HG03025 (cell line): ENCODE data around the gene CPN1.
"Not testable (repeated sequence)": the region's sequence is repeated elsewhere in the genome, so short reads cannot be mapped to it uniquely, and the experiment has no call there.

Source experiments
- ATAC-seq: cut with Tn5 transposase; IDR thresholded peaks from one replicate; pipeline ENCODE4 v1.9.1; 2021; ENCODE audit warnings: mild to moderate bottlenecking, moderate library complexity; ENCODE audit not compliant: unreplicated experiment, low FRiP score

Gene CPN1

GRCh38 chr10:100027416-100027815 is 54.3 kb downstream of the CPN1 start:
- no peak for ATAC-seq

- no peak for ATAC-seq
Measured at GRCh38 chr10:100025576-100025975, 56.1 kb downstream of the CPN1 start.

- ATAC-seq: no peak
Measured at GRCh38 chr10:100024748-100025147, 56.9 kb downstream of the CPN1 start.

GRCh38 chr10:100022403-100022802 is 59.3 kb downstream of the CPN1 start:
- no peak for ATAC-seq

GRCh38 chr10:100021322-100021721 is 60.3 kb downstream of the CPN1 start:
- ATAC-seq: no peak

GRCh38 chr10:100020886-100021253 is 60.8 kb downstream of the CPN1 start:
- no peak for ATAC-seq

- ATAC-seq: no peak
Measured at GRCh38 chr10:100020142-100020885, 61.4 kb downstream of the CPN1 start.

GRCh38 chr10:100019787-100020141 is 61.9 kb downstream of the CPN1 start:
- ATAC-seq: no peak

- peak; percentile 72 for ATAC-seq
Measured at GRCh38 chr10:100014071-100014762, 67.5 kb downstream of the CPN1 start.

GRCh38 chr10:100013621-100014020 is 68.0 kb downstream of the CPN1 start:
- ATAC-seq: no peak

GRCh38 chr10:100011906-100012305 is 69.8 kb downstream of the CPN1 start:
- ATAC-seq: not testable (repeated sequence)

GRCh38 chr10:100009793-100010676 is 71.6 kb downstream of the CPN1 start, which contains the start of gene DNMBP:
Gene DNMBP, minus strand, starts transcription at chr10:100009947. Its CDS starts 37,823 bp downstream, at chr10:99972124.
- ATAC-seq: peak; percentile 53

GRCh38 chr10:100009283-100009792 is 72.3 kb downstream of the CPN1 start:
- peak; percentile 38 for ATAC-seq

- no peak for ATAC-seq
Measured at GRCh38 chr10:100008708-100009282, 72.9 kb downstream of the CPN1 start.

- ATAC-seq: no peak
Measured at GRCh38 chr10:100008142-100008522, 73.5 kb downstream of the CPN1 start.

- ATAC-seq: no peak
Measured at GRCh38 chr10:100007231-100008141, 74.2 kb downstream of the CPN1 start.

GRCh38 chr10:100006243-100006886 is 75.3 kb downstream of the CPN1 start:
- ATAC-seq: no peak

GRCh38 chr10:100004805-100005510 is 76.7 kb downstream of the CPN1 start:
- ATAC-seq: no peak
